ENCODE data around the gene STK17B. TPM values are rescaled to one million over a fixed set of nuclear protein-coding genes. Genes with fewer than 3 reads are reported as not detected.

Gene STK17B
- total and polyA plus RNA-seq, 9 of the 15 experiments (the other 6 are each of a cell fraction or from before 2014, with no cell fraction given) = 2.3 to 17.7 (median 8.5) TPM

DNA sequence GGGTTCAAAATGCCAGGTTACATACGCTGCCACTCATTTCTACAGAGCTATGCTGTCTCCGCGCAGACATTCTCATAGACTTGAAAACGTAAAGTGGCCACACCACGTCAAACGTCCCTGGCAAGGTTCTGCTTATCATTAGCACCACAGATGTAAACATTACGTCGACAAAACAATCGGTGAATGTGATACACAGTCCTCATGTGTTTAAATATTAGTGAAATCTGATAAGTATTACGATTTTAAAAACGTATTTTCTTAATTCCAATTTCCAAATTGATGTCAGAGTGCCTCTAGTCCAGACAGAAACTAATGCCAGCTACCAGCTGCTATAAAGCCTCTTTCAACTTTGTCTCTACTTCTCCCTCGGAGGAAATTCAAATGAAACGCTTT, 1.2 kb downstream of the STK17B start (continued):
- TF ChIP-seq MYBL2 (IDR thresholded peaks at IDR 0.05; ENCODE audit: low read depth) (no peak), MYBL2 (CRISPR knock-in tag; IDR thresholded peaks at IDR 0.05; ENCODE audit: borderline replicate concordance) (no peak), CBX1 (IDR thresholded peaks at IDR 0.05; ENCODE audit: low read depth) (no peak), MAFK (IDR thresholded peaks at IDR 0.05; ENCODE audit: low read length) (no peak), ATF1 (CRISPR knock-in tag; IDR thresholded peaks at IDR 0.05) (no peak), ATF1 (tag; IDR thresholded peaks at IDR 0.05) (peak; percentile 67), ZNF212 (CRISPR knock-in tag; IDR thresholded peaks at IDR 0.05) (no peak), NFATC3 (IDR thresholded peaks at IDR 0.05) (no peak), SMAD3 (CRISPR knock-in tag; conservative IDR thresholded peaks at IDR 0.05) (no peak)

DNA sequence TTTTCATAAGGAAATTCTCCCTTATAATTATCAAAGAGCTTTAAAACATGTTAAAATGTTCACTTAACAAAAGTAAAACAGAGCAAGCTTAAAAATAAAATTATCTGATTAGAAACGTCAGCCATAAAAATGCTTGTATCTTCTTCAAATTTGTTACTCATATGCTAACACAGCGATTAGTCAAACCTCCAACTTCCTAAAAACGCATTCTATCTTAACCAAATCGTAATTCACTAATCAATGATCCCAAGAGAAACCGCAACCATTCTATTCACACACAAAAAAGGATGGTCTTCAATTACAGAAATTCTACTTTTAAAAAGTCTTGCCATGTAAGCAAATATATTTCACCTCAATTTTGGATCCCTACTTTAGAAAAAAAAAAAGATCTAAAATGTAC, 1.9 kb downstream of the STK17B start:
- Histone ChIP-seq H3K9me1 (ENCODE audit: control insufficient read depth, insufficient read depth, low read length) (no peaks in the 10 kb centered on the region), H3K4me3 (peak overlapping the region; percentile 87), H3K4me2 (ENCODE audit: insufficient read depth, low read length) (peak overlapping the region; percentile 81), H3K79me2 (ENCODE audit: control insufficient read depth, insufficient read depth, low read length) (peaks cover 66% of the 10 kb centered on the region), H4K20me1 (replicated peaks; ENCODE audit: control insufficient read depth, insufficient read depth, low read length) (no peaks in the 10 kb centered on the region), H3K36me3 (ENCODE audit: control insufficient read depth, insufficient read depth, low read length) (no peaks in the 10 kb centered on the region), H3K27ac (ENCODE audit: extremely low read depth, low read depth, low read length) (peak overlapping the region; percentile 56; the same call in 2 of the 3 replicates), H2AFZ (ENCODE audit: low read depth, low read length) (no peak overlapping the region), H3K4me1 (replicated peaks in 1 of 2; ENCODE audit: control insufficient read depth in 2 of 2, insufficient read depth in 2 of 2, low read length in 2 of 2) (peaks cover 8 to 27% of the 10 kb centered on the region in 2 experiments; a peak in 4 of 5 replicates), H3K9me3 (replicated peaks; ENCODE audit: control insufficient read depth, insufficient read depth, low read depth, low read length) (no peaks in the 10 kb centered on the region), H3K9ac (ENCODE audit: insufficient read depth in 1 of 2, low read depth in 2 of 2, low read length in 2 of 2) (peak overlapping the region; percentile 74 to 81; a peak in 3 of 4 replicates), H3K27me3 (ENCODE audit: control insufficient read depth in 2 of 2, insufficient read depth in 2 of 2, low read length in 2 of 2) (no peaks in the 10 kb centered on the region)
- 0% methylated on average over 5 of the region's 5 CpGs for WGBS (ENCODE audit: insufficient coverage, low coverage, missing lambda C conversion rate)
- DNase-seq (ENCODE audit: extremely low read depth in 1 of 4, low spot score in 3 of 4) (no peak), ATAC-seq (no peak), FAIRE-seq (no peak)
- TF ChIP-seq ZNF316 (IDR thresholded peaks at IDR 0.05) (peak; percentile 68), PREB (CRISPR knock-in tag; IDR thresholded peaks at IDR 0.05) (no peak), C11orf30 (IDR thresholded peaks at IDR 0.05; ENCODE audit: low read depth) (peak; percentile 50; the same call in 1 of the 2 replicates), MEF2D (tag; conservative IDR thresholded peaks at IDR 0.05; ENCODE audit: low read depth) (no peak), ZFX (CRISPR knock-in tag; IDR thresholded peaks at IDR 0.05) (peak; percentile 24; the same call in 1 of the 2 replicates), BCL6 (CRISPR knock-in tag; IDR thresholded peaks at IDR 0.05) (no peak), FOSL1 (tag; conservative IDR thresholded peaks at IDR 0.05) (0 out of 2 replicates have a peak, but pooled peaks have one; percentile 14), TSC22D4 (tag; IDR thresholded peaks at IDR 0.05) (no peak), ZNF431 (CRISPR knock-in tag; IDR thresholded peaks at IDR 0.05) (no peak), ZNF76 (CRISPR knock-in tag; IDR thresholded peaks at IDR 0.05; ENCODE audit: borderline replicate concordance) (no peak)
- TF ChIP-seq, protein P1, sequence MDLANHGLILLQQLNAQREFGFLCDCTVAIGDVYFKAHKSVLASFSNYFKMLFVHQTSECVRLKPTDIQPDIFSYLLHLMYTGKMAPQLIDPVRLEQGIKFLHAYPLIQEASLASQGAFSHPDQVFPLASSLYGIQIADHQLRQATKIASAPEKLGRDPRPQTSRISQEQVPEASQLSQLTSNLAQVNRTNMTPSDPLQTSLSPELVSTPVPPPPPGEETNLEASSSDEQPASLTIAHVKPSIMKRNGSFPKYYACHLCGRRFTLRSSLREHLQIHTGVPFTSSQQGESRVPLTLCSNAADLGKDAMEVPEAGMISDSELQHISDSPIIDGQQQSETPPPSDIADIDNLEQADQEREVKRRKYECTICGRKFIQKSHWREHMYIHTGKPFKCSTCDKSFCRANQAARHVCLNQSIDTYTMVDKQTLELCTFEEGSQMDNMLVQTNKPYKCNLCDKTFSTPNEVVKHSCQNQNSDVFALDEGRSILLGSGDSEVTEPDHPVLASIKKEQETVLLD (IDR thresholded peaks at IDR 0.05) = no peak
- CTCF ChIA-PET (ENCODE audit: low intra/inter-chr PET ratio) = no interaction called here
- POLR2A ChIA-PET = interaction anchor here (0.5 to 2.2 kb wide), 3 partner anchors 90 to 486 kb away, joined by 3 to 7 read pairs (median 3); no protein-coding TSS in a partner anchor
- BruUV-seq (replicated peaks) = no TSS peak
- in situ Hi-C loops (cut with MboI) (no loop called here), intact Hi-C loops (cut with micrococcal nuclease) (loop anchor here (5.0 kb wide), 1 partner anchor 92 kb away; no protein-coding TSS in a partner anchor)
